Ovary (tissue), 3 donors: ENCODE results near the gene CRYBG1.

Experiments
- EP300 ChIP-seq: sonication (generic); formaldehyde crosslinking; IDR thresholded peaks from one replicate; pipeline ENCODE4 v1.6.1; 2017; ENCODE audit warnings: antibody characterized with exemption
- POLR2A ChIP-seq: fragments of 450-650 bp; IDR thresholded peaks from one replicate; pipeline ENCODE4 v1.6.1; 2017; ENCODE audit warnings: antibody characterized with exemption, mild to moderate bottlenecking, moderate library complexity
- TF ChIP-seq, protein P1 (sequence below), 3 donors: fragments of 450-650 bp in 2 of 3; fragments of 200-600 bp in 1 of 3; IDR thresholded peaks; one replicate each; pipeline versions ENCODE4 v1.5.1 to v1.8.0; 2016 to 2022; ENCODE audit warnings: antibody characterized with exemption in 3 of 3, mild to moderate bottlenecking in 1 of 3
- donor health status: DM: no; HTN: no; CAD: no.

GRCh38 chr6:106460481-106460880 lies 100.0 kb downstream of the CRYBG1 start:
- TF ChIP-seq, protein P1, sequence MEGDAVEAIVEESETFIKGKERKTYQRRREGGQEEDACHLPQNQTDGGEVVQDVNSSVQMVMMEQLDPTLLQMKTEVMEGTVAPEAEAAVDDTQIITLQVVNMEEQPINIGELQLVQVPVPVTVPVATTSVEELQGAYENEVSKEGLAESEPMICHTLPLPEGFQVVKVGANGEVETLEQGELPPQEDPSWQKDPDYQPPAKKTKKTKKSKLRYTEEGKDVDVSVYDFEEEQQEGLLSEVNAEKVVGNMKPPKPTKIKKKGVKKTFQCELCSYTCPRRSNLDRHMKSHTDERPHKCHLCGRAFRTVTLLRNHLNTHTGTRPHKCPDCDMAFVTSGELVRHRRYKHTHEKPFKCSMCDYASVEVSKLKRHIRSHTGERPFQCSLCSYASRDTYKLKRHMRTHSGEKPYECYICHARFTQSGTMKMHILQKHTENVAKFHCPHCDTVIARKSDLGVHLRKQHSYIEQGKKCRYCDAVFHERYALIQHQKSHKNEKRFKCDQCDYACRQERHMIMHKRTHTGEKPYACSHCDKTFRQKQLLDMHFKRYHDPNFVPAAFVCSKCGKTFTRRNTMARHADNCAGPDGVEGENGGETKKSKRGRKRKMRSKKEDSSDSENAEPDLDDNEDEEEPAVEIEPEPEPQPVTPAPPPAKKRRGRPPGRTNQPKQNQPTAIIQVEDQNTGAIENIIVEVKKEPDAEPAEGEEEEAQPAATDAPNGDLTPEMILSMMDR (IDR thresholded peaks at IDR 0.05), result no peak
- TF ChIP-seq POLR2A (no peak), EP300 (no peak)
